Smooth muscle cell (in vitro differentiated cells): ENCODE results near the gene CRTC2. TPM values are rescaled to one million over a fixed set of nuclear protein-coding genes. Genes with fewer than 3 reads are reported as not detected.

Experiments
- DNase-seq: peaks from one replicate; lab custom pipeline; 2025; ENCODE audit not compliant: unreplicated experiment; lab: John Stamatoyannopoulos, UW
- H2AFZ ChIP-seq: fragments of 200-600 bp; sonication (generic); 2 replicates; pipeline ENCODE4 v1.6.0; 2016; ENCODE audit warnings: antibody characterized with exemption, low read depth, mild to moderate bottlenecking
- H3F3A ChIP-seq: fragments of 200-600 bp; sonication (generic); 2 replicates; pipeline ENCODE4 v1.6.0; 2017; ENCODE audit warnings: antibody characterized with exemption, low read depth
- H3K27ac ChIP-seq: fragments of 200-600 bp; sonication (generic); 2 replicates; pipeline ENCODE4 v1.5.1; 2016; ENCODE audit warnings: low read depth, mild to moderate bottlenecking
- H3K27me3 ChIP-seq: fragments of 200-600 bp; sonication (generic); 2 replicates; pipeline ENCODE4 v1.6.1; 2016; ENCODE audit warnings: low read depth, mild to moderate bottlenecking
- H3K36me3 ChIP-seq: fragments of 200-600 bp; sonication (generic); 2 replicates; pipeline ENCODE4 v1.5.1; 2016; ENCODE audit warnings: low read depth
- H3K4me1 ChIP-seq: fragments of 200-600 bp; sonication (generic); 2 replicates; pipeline ENCODE4 v1.5.1; 2016; ENCODE audit warnings: low read depth
- H3K4me2 ChIP-seq: fragments of 200-600 bp; sonication (generic); 2 replicates; pipeline ENCODE4 v1.6.0; 2016; ENCODE audit warnings: mild to moderate bottlenecking
- H3K4me3 ChIP-seq: fragments of 200-600 bp; sonication (generic); 2 replicates; pipeline ENCODE4 v1.5.1; 2016; ENCODE audit warnings: mild to moderate bottlenecking
- H3K79me2 ChIP-seq: fragments of 200-600 bp; sonication (generic); 2 replicates; pipeline ENCODE4 v1.6.0; 2016; ENCODE audit warnings: low read depth, mild to moderate bottlenecking
- H3K9ac ChIP-seq: fragments of 200-600 bp; sonication (generic); 2 replicates; pipeline ENCODE4 v1.6.0; 2016; ENCODE audit warnings: low read depth
- H3K9me3 ChIP-seq: fragments of 200-600 bp; sonication (generic); replicated peaks from 2 replicates; pipeline ENCODE4 v1.5.1; 2016; ENCODE audit warnings: low read depth
- H4K20me1 ChIP-seq: fragments of 200-600 bp; sonication (generic); 2 replicates; pipeline ENCODE4 v1.6.0; 2016; ENCODE audit warnings: low read depth
- CTCF ChIP-seq: fragments of 200-600 bp; sonication (generic); IDR thresholded peaks from 2 replicates; pipeline ENCODE4 v1.5.1; 2017; ENCODE audit warnings: borderline replicate concordance, mild to moderate bottlenecking, antibody characterized with exemption; ENCODE audit not compliant: insufficient read depth, poor library complexity, severe bottlenecking
- WGBS: methylation state at CpG from one replicate; pipeline ENCODE4 v1.1.7; 2016; ENCODE audit warnings: low lambda C conversion rate; 5-methylcytosine and 5-hydroxymethylcytosine counted together
- polyA plus RNA-seq: library from polyadenylated mRNA; unstranded; fragments of >200 nt; fragmentation: Nextera tagmentation; extraction: Ambion mirVana; gene quantifications from 2 replicates; pipeline ENCODE4 v1.2.1, GENCODE V29; 2016
- total RNA-seq: library from RNA; depleted of rRNA; stranded (reverse); fragments of >200 nt; gene quantifications from 2 replicates; pipeline ENCODE4 v1.2.3, GENCODE V29; 2014

Gene CRTC2
- total and polyA plus RNA-seq, 2 experiments from 2014 or later = 9.9 to 24.6 TPM

DNA sequence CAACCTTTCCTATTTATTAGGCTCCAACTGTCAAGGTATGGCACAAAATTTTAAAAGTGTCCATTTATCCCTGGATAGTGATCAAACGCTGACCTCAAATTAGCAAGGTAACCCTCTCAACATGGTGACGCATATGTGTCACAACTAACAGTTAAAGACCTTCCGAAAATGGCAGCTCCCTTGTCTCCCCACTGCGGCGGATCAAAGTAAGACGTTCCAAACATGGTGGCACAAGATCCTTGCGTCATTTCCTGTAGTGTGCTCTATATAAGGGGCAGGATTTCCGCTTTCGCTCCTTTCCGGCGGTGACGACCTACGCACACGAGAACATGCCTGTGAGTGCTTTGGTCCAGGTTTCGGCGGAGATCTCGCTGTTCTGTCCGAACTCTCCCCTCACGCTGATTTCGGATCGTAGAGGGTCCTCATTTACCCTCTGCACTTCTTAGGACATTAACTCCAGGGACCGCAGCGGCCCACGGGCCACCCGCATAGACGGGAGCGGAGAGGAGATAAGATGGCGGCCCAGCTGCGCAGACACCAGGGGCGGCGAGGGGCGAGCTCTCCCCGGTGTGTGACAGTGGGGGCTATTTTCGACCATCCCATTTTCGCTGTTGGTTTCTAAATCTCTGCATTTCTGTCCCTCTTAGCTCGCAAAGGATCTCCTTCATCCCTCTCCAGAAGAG, 32.2 kb upstream of the CRTC2 start, which contains the start of gene RPS27:
Gene RPS27, plus strand, starts transcription at position 295 of the 683 bp plus-strand sequence. Its CDS starts 35 bp downstream, at position 330.
- Histone ChIP-seq H2AFZ (peak within 1 kb of the TSS; percentile 81), H3K27me3 (no peaks in the 10 kb centered on the region), H3K4me3 (peak within 1 kb of the TSS; percentile 85), H4K20me1 (peaks cover 35% of the 10 kb centered on the region), H3K79me2 (peaks cover 16% of the 10 kb centered on the region), H3K36me3 (peaks cover 8% of the 10 kb centered on the region), H3K27ac (peak within 1 kb of the TSS; percentile 88), H3K9me3 (no peaks in the 10 kb centered on the region), H3K4me1 (peaks cover 17% of the 10 kb centered on the region), H3K4me2 (peak within 1 kb of the TSS; percentile 89), H3K9ac (peak within 1 kb of the TSS; percentile 97), H3F3A (peaks cover 16% of the 10 kb centered on the region)
- no peak for TF ChIP-seq CTCF
- DNase-seq = peak; percentile 47
- WGBS = 1% methylated on average over 36 of the region's 36 CpGs

DNA sequence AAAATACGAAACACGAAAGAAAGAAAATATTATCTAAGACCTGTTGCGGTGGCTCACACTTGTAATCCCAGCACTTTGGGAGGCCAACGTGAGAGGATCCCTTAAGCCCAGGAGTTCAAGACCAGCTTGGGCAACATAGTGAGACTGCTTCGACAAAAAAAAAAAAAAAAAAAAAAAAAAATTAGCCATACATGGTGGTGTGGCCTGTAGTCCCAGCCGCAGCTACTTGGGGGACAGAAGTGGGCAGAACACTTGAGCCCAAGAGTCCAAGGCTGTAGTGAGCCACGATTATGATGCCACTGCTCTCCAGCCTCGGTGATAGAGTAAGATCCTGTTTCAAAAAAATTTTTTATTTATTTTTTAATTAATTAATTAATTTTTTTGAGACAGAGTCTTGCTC, 29.2 kb upstream of the CRTC2 start:
- peaks cover 25% of the 10 kb centered on the region for H3K4me1 ChIP-seq
- no peak overlapping the region for H3K4me3 ChIP-seq
- peaks cover 29% of the 10 kb centered on the region for H3K79me2 ChIP-seq
- peaks cover 4% of the 10 kb centered on the region for H3F3A ChIP-seq
- H3K27me3 ChIP-seq = no peaks in the 10 kb centered on the region
- no peak for DNase-seq
- TF ChIP-seq CTCF = no peak
- no peak overlapping the region for H3K4me2 ChIP-seq
- peaks cover 21% of the 10 kb centered on the region for H4K20me1 ChIP-seq
- no peak overlapping the region for H2AFZ ChIP-seq
- H3K27ac ChIP-seq = no peak overlapping the region
- no peak overlapping the region for H3K9ac ChIP-seq
- no peaks in the 10 kb centered on the region for H3K9me3 ChIP-seq
- WGBS = 93% methylated on average over 8 of the region's 8 CpGs
- no peaks in the 10 kb centered on the region for H3K36me3 ChIP-seq

DNA sequence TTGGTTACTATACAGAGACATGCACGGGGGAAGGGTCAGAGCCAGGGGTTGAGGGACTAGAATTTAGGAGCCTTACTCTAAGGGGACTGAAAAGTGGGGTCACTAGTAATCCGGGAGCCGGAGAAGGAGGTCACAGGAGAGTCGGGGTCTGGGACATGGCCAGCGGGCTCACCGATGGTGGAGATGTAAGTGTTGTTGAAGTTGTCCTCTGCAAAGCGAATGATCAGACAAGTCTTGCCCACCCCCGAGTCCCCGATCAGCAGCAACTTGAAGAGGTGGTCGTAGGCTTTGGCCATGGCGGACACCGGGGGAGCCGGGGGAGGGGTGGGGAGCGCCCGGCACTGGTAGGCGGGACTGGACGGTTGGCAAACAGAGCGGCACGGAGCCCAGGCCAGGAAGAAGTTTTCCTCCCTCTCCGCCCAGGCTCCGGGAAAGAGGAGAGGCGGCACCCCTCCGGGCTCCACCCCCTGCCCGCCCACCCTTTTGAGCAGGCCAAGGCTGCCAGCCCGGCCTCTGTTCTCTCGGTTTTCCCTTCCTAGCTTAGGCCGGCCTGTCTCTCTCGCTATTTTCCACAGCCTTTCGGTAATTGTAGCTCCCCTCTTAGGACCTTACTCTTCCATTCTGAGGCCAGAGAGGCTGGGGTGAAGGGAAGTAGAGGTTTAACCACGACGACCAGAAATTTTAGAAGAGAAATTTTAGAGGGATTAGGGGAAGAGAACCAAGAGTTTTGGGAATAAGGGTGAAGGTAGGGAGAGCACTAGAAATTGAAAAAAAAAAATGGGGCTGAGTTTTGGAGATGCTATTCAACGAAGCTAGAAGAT, 27.7 kb upstream of the CRTC2 start, which contains the start of gene RAB13:
Gene RAB13, minus strand, starts transcription at position 399 of the 821 bp plus-strand sequence. Its CDS starts 103 bp downstream, at position 296.
- WGBS = 1% methylated on average over 26 of the region's 32 CpGs
- peak within 1 kb of the TSS; percentile 68 for H3K9ac ChIP-seq

More for the DNA sequence above, 27.7 kb upstream of the CRTC2 start, which contains the start of gene RAB13:
- peaks cover 19% of the 10 kb centered on the region for H3K79me2 ChIP-seq
- H3K4me2 ChIP-seq = peak within 1 kb of the TSS; percentile 87
- peaks cover 14% of the 10 kb centered on the region for H3K4me1 ChIP-seq
- H4K20me1 ChIP-seq = peaks cover 6% of the 10 kb centered on the region
- H3F3A ChIP-seq = no peaks in the 10 kb centered on the region
- H3K4me3 ChIP-seq = peak within 1 kb of the TSS; percentile 61
- H3K27me3 ChIP-seq = no peaks in the 10 kb centered on the region
- peak within 1 kb of the TSS; percentile 87 for H2AFZ ChIP-seq
- peak within 1 kb of the TSS; percentile 75 for H3K27ac ChIP-seq
- DNase-seq = peak; percentile 69
- no peak for TF ChIP-seq CTCF
- H3K9me3 ChIP-seq = no peaks in the 10 kb centered on the region
- H3K36me3 ChIP-seq = no peaks in the 10 kb centered on the region
